ENCODE data around the gene OR8S1. TPM values are rescaled to one million over a fixed set of nuclear protein-coding genes. Genes with fewer than 3 reads are reported as not detected.
"Not testable (repeated sequence)": the region's sequence is repeated elsewhere in the genome, so short reads cannot be mapped to it uniquely, and the experiment has no call there.

Gene OR8S1
- total and polyA plus RNA-seq, 10 donors: not detected

- 58 to 70% (median 61%) methylated on average over 5 of the region's 5 CpGs for WGBS, 5 donors
- intact Hi-C loops (cut with DNase I; ENCODE audit: low total_unique reads): no loop called here
- H3K9me3 ChIP-seq: no peaks in the 10 kb centered on the region
- TF ChIP-seq POLR2A (IDR thresholded peaks at IDR 0.05) (no peak), POLR2AphosphoS5 (IDR thresholded peaks at IDR 0.05) (no peak), CTCF (IDR thresholded peaks at IDR 0.05 in 8 of 11, conservative IDR thresholded peaks at IDR 0.05 in 3 of 11) (no peak)
- no peaks in the 10 kb centered on the region for H3K36me3 ChIP-seq
- H3K27me3 ChIP-seq (replicated peaks in 1 of 7): peaks cover 0 to 10% (median 0%) of the 10 kb centered on the region in 7 donors
- H3K4me1 ChIP-seq: no peaks in the 10 kb centered on the region
- DNase-seq: no peak
- H3K27ac ChIP-seq: no peak overlapping the region
- no peak overlapping the region for H3K4me3 ChIP-seq
Measured at GRCh38 chr12:48486679-48487078, 38.8 kb upstream of the OR8S1 start.

- Histone ChIP-seq H3K4me1 (no peaks in the 10 kb centered on the region), H3K9me3 (no peaks in the 10 kb centered on the region), H3K27me3 (replicated peaks in 1 of 7) (peaks cover 0 to 14% (median 0%) of the 10 kb centered on the region in 7 donors), H3K27ac (no peak overlapping the region), H3K4me3 (no peak overlapping the region), H3K36me3 (no peaks in the 10 kb centered on the region)
- no peak for DNase-seq
- 70 to 87% (median 85%) methylated on average over 2 of the region's 2 CpGs for WGBS, 5 donors
- TF ChIP-seq POLR2A (IDR thresholded peaks at IDR 0.05) (no peak), CTCF (IDR thresholded peaks at IDR 0.05 in 8 of 11, conservative IDR thresholded peaks at IDR 0.05 in 3 of 11) (no peak), POLR2AphosphoS5 (IDR thresholded peaks at IDR 0.05) (no peak)
- intact Hi-C loops (cut with DNase I; ENCODE audit: low total_unique reads): no loop called here
Measured at GRCh38 chr12:48489012-48489411, 36.4 kb upstream of the OR8S1 start.

DNA sequence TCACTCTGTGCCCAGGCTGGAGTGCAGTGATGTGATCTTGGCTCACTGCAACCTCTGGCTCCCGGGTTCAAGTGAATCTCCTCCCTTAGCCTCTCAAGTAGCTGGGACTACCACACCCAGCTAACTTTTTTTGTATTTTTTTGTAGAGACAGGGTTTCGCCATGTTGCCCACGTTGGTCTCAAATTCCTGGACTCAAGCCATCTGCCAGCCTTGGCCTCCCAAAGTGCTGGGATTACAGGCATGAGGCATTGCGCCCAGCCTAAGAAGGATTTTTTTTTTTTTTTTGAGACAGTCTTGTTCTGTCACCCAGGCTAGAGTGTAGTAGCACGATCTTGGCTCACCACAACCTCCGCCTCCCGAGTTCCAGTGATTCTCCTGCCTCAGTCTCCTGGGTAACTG, 36.0 kb upstream of the OR8S1 start:
- H3K4me1 ChIP-seq; intact Hi-C loops (cut with DNase I; ENCODE audit: low total_unique reads); H3K36me3 ChIP-seq; DNase-seq; H3K4me3 ChIP-seq; H3K27ac ChIP-seq; H3K9me3 ChIP-seq: not testable (repeated sequence)
- WGBS, 5 donors: 72 to 91% (median 85%) methylated on average over 7 of the region's 7 CpGs
- peaks cover 0 to 14% (median 0%) of the 10 kb centered on the region in 7 donors for H3K27me3 ChIP-seq (replicated peaks in 1 of 7)

DNA sequence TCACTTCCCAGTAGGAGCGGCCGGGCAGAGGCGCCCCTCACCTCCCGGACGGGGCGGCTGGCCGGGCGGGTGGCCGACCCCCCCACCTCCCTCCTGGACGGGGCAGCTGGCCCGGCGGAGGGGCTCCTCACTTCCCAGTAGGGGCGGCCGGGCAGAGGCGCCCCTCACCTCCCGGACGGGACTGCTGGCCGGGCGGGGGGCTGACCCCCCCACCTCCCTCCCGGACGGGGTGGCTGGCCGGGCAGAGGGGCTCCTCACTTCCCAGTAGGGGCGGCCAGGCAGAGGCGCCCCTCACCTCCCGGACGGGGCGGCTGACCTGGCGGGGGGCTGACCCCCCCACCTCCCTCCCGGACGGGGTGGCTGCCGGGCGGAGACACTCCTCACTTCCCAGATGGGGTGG, 25.2 kb upstream of the OR8S1 start:
- WGBS, 5 donors: 93 to 96% (median 94%) methylated on average over 9 to 25 of the region's 32 CpGs; no CpG with 5 or more reads in 1 of the 5 donors
- not testable (repeated sequence) for DNase-seq

GRCh38 chr12:48506836-48507235, 18.6 kb upstream of the OR8S1 start:
- peaks cover 0 to 29% (median 7%) of the 10 kb centered on the region in 8 donors for H3K9me3 ChIP-seq
- H3K27me3 ChIP-seq (replicated peaks in 1 of 7); H3K36me3 ChIP-seq; DNase-seq; H3K27ac ChIP-seq; H3K4me1 ChIP-seq; H3K4me3 ChIP-seq; intact Hi-C loops (cut with DNase I; ENCODE audit: low total_unique reads): not testable (repeated sequence)
- 76 to 89% (median 84%) methylated on average over 2 of the region's 2 CpGs for WGBS, 5 donors

More for the DNA sequence above, 25.2 kb upstream of the OR8S1 start:
- H3K4me1 ChIP-seq; H3K27ac ChIP-seq; H3K27me3 ChIP-seq (replicated peaks in 1 of 7); H3K4me3 ChIP-seq; H3K36me3 ChIP-seq; H3K9me3 ChIP-seq; intact Hi-C loops (cut with DNase I; ENCODE audit: low total_unique reads): not testable (repeated sequence)

DNA sequence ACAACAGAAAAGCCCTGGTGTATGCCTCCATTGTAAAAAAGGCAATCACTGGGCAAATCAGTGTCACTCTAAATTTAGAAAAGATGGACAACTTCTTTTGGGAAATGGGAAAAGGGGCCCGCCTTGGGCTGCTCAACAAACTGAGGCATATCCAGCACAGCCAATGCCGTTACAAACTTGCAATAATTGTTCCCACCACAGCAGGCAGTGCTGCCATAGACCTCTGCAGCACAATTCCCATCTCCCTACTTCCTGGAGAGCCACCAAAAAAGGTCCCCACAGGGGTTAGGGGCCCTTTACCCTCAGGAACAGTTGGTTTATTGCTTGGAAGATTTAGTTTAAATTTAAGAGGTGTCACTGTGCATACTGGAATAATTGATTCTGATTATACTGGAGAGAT, 16.4 kb upstream of the OR8S1 start:
- Histone ChIP-seq H3K36me3 (no peaks in the 10 kb centered on the region), H3K9me3 (peaks cover 0 to 35% (median 7%) of the 10 kb centered on the region in 8 donors), H3K4me3 (no peak overlapping the region), H3K27me3 (replicated peaks in 1 of 7) (peaks cover 0 to 7% (median 0%) of the 10 kb centered on the region in 7 donors), H3K27ac (no peak overlapping the region), H3K4me1 (no peaks in the 10 kb centered on the region)
- DNase-seq: no peak
- intact Hi-C loops (cut with DNase I; ENCODE audit: low total_unique reads): no loop called here
- WGBS, 5 donors: 65 to 82% (median 72%) methylated on average over 2 of the region's 2 CpGs
- TF ChIP-seq POLR2AphosphoS5 (IDR thresholded peaks at IDR 0.05) (no peak), POLR2A (IDR thresholded peaks at IDR 0.05) (no peak)
